Embryonic facial prominence (tissue), 1 donor: Measurements from ENCODE around the gene SLC38A3.

Source experiments
- DNase-seq: peaks from one replicate; pipeline ENCODE4 v3.0.0-alpha.2; 2016; ENCODE audit errors: extremely low spot score

SLC38A3 gene

GRCh38 chr3:50169232-50169832 is 35.7 kb upstream of the SLC38A3 start:
- no peak for DNase-seq

- DNase-seq, result no peak
These were observed 35.2 kb upstream of the SLC38A3 start for GRCh38 chr3:50169858-50170257.

GRCh38 chr3:50170689-50171088 is 34.4 kb upstream of the SLC38A3 start:
- no peak for DNase-seq

- no peak for DNase-seq
These were observed 33.4 kb upstream of the SLC38A3 start for GRCh38 chr3:50171540-50172301.

GRCh38 chr3:50172626-50173220 is 32.3 kb upstream of the SLC38A3 start:
- DNase-seq, result no peak

- no peak for DNase-seq
These were observed 31.2 kb upstream of the SLC38A3 start for GRCh38 chr3:50173685-50174516.

GRCh38 chr3:50174517-50174895 is 30.6 kb upstream of the SLC38A3 start:
- no peak for DNase-seq

- no peak for DNase-seq
These were observed 30.0 kb upstream of the SLC38A3 start for GRCh38 chr3:50174947-50175524.

- DNase-seq, result no peak
These were observed 27.7 kb upstream of the SLC38A3 start for GRCh38 chr3:50177346-50177745.

GRCh38 chr3:50179710-50180109 is 25.4 kb upstream of the SLC38A3 start:
- DNase-seq, result no peak

- no peak for DNase-seq
These were observed 23.1 kb upstream of the SLC38A3 start for GRCh38 chr3:50181985-50182384.

- DNase-seq, result no peak
These were observed 22.5 kb upstream of the SLC38A3 start for GRCh38 chr3:50182533-50183099.

- DNase-seq, result no peak
These were observed 21.3 kb upstream of the SLC38A3 start for GRCh38 chr3:50183755-50184154.

- no peak for DNase-seq
These were observed 20.7 kb upstream of the SLC38A3 start for GRCh38 chr3:50184242-50184978.

- no peak for DNase-seq
These were observed 19.8 kb upstream of the SLC38A3 start for GRCh38 chr3:50185230-50185629.

GRCh38 chr3:50186096-50186495 is 19.0 kb upstream of the SLC38A3 start:
- no peak for DNase-seq

GRCh38 chr3:50187750-50188149 is 17.3 kb upstream of the SLC38A3 start:
- no peak for DNase-seq

- DNase-seq, result peak; percentile 53
These were observed 15.8 kb upstream of the SLC38A3 start for GRCh38 chr3:50189274-50189673.

GRCh38 chr3:50189989-50190388 is 15.1 kb upstream of the SLC38A3 start:
- no peak for DNase-seq

GRCh38 chr3:50190936-50191660 is 14.0 kb upstream of the SLC38A3 start, which contains the start of gene GNAT1:
Gene GNAT1, plus strand, starts transcription at chr3:50191610. Its CDS starts 116 bp downstream, at chr3:50191726.
- no peak for DNase-seq
